GDM1 (cell line): ENCODE measurements around the gene EFTUD2.
A peak's percentile ranks its signal among the peaks of the same experiment; 100 is the strongest.
"Not testable (repeated sequence)": the region's sequence is repeated elsewhere in the genome, so short reads cannot be mapped to it uniquely, and the experiment has no call there.

Experiments
- DNase-seq: peaks from one replicate; lab custom pipeline; 2025; lab: John Stamatoyannopoulos, UW

The EFTUD2 gene

GRCh38 chr17:44848961-44849489 lies 50.2 kb downstream of the EFTUD2 start:
- DNase-seq, result no peak

GRCh38 chr17:44848257-44848795 lies 50.9 kb downstream of the EFTUD2 start:
- no peak for DNase-seq

GRCh38 chr17:44847586-44847985 lies 51.7 kb downstream of the EFTUD2 start, which contains the start of gene HIGD1B:
TSS of gene HIGD1B (plus strand) at chr17:44847883. CDS start at chr17:44848153, 270 bp downstream.
- no peak for DNase-seq

GRCh38 chr17:44846206-44846605 lies 53.0 kb downstream of the EFTUD2 start:
- no peak for DNase-seq

- no peak for DNase-seq
Measured at GRCh38 chr17:44844390-44844830, 54.8 kb downstream of the EFTUD2 start.

- DNase-seq, result no peak
Measured at GRCh38 chr17:44842748-44843147, 56.5 kb downstream of the EFTUD2 start.

- no peak for DNase-seq
Measured at GRCh38 chr17:44840936-44841335, 58.3 kb downstream of the EFTUD2 start.

GRCh38 chr17:44840274-44840673 lies 59.0 kb downstream of the EFTUD2 start:
- DNase-seq, result no peak

GRCh38 chr17:44837196-44837595 lies 62.0 kb downstream of the EFTUD2 start:
- no peak for DNase-seq

GRCh38 chr17:44832805-44833204 lies 66.4 kb downstream of the EFTUD2 start:
- no peak for DNase-seq

GRCh38 chr17:44831371-44831770 lies 67.9 kb downstream of the EFTUD2 start:
- no peak for DNase-seq

GRCh38 chr17:44830359-44831288 lies 68.6 kb downstream of the EFTUD2 start:
- DNase-seq, result no peak

- DNase-seq, result no peak
Measured at GRCh38 chr17:44829523-44830358, 69.5 kb downstream of the EFTUD2 start, which contains the start of gene GJC1. TSS of gene GJC1 (minus strand) at chr17:44830287. CDS start at chr17:44805817, 24,470 bp downstream.

GRCh38 chr17:44828919-44829522 lies 70.2 kb downstream of the EFTUD2 start:
- DNase-seq, result peak; percentile 23

GRCh38 chr17:44827863-44828262 lies 71.4 kb downstream of the EFTUD2 start:
- no peak for DNase-seq

- no peak for DNase-seq
Measured at GRCh38 chr17:44826123-44826790, 73.0 kb downstream of the EFTUD2 start.

GRCh38 chr17:44825236-44825635 lies 74.0 kb downstream of the EFTUD2 start:
- not testable (repeated sequence) for DNase-seq

- no peak for DNase-seq
Measured at GRCh38 chr17:44820631-44821212, 78.5 kb downstream of the EFTUD2 start.

GRCh38 chr17:44818508-44818907 lies 80.7 kb downstream of the EFTUD2 start:
- not testable (repeated sequence) for DNase-seq

- no peak for DNase-seq
Measured at GRCh38 chr17:44812263-44812662, 87.0 kb downstream of the EFTUD2 start.
